SIG-M5 (cell line): ENCODE measurements around the gene SPEG.
A peak's percentile ranks its signal among the peaks of the same experiment; 100 is the strongest.

Experiments used
- DNase-seq: peaks from one replicate; lab custom pipeline; 2025; lab: John Stamatoyannopoulos, UW

The SPEG gene

DNA sequence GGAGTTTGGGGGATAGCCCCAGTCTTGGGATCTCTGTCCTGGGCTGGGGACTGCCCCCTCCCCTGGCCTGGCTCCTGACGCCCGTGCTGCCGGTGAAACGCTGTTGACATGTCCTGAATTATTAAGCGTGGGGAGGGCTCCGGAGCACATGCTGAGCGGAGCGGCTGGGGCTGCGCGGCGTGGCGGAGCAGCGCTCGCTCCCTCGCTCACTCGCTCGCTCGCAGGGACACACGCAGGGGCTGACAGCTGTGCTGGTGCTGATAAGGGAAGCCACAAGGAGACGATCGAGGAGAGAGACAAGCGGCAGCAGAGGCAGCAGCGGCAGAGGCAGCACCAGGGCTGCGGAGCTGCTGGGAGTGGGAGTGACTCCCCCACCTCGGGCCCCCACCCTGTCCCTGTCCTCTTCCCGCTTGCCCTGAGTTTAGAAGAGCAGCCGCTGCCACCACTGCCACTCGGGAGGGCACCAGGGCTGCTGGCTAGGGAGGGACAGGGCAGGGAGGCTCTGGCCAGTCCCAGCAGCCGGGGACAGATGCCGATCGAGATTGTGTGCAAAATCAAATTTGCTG, 79.6 kb downstream of the SPEG start, which contains the start of gene ASIC4:
Gene ASIC4 (plus strand): TSS at position 287 of the 566 bp plus-strand sequence. CDS start 243 bp downstream, at position 530.
- no peak for DNase-seq

DNA sequence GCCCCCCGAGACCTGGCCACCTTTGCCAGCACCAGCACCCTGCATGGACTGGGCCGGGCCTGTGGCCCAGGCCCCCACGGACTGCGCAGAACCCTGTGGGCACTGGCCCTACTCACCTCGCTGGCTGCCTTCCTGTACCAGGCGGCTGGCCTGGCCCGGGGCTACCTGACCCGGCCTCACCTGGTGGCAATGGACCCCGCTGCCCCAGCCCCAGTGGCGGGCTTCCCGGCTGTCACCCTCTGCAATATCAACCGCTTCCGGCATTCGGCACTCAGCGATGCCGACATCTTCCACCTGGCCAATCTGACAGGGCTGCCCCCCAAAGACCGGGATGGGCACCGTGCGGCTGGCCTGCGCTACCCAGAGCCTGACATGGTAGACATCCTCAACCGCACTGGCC, 80.2 kb downstream of the SPEG start:
- no peak for DNase-seq

DNA sequence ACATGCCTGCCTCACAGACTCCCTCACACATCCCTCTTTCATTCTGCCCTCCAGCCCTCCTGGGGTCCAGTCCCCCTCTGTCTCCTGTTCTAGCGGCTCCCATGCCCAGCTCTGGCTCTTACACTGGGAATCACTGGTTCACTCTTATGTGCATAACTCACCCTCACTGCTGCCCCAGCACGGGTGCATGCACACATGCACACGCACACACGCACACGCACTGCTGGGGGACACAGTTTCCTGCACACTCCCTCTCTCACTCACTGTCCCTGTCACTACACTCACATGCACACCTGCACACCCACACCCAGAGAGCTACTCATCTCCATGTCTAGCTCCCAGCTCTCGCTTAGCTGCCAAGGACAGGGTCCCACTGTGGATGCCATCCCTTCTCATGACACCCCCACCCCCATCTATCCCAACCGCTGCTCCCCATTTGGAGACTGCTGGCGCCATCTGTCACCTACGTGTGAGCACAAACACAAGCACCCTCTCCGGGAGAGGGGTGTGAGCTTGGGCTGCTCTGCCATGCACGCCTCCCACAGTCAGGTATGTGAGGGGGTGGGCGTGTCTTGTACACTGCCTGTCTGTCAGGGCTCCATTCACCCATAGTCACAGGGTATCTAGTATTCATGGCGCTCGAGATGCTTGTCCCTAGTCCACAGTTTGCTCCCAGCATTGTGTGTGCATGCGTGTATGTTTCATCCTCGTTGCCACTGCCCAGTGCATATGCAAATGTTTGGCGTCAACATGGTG, 81.4 kb downstream of the SPEG start:
- DNase-seq: no peak

DNA sequence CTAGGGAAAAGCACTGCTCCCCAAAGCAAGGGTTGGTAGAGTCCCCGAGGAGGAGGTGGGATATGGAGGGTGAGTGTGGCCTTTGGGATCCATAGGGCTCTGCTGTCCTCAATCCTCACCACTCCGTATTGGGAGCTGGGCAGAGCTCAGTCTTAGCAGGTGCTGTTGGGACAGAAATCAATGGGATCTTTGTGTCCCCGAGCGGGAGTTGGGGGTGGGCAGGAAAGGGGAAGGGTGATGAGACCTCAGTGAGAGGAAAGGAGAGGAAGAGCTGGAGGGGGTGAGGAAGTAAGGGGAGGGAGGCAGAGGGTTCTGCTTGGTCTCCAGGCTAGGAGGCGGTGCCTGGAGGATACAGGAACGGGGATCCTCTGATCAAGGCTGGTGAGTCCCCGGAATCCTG, 82.2 kb downstream of the SPEG start:
- no peak for DNase-seq

DNA sequence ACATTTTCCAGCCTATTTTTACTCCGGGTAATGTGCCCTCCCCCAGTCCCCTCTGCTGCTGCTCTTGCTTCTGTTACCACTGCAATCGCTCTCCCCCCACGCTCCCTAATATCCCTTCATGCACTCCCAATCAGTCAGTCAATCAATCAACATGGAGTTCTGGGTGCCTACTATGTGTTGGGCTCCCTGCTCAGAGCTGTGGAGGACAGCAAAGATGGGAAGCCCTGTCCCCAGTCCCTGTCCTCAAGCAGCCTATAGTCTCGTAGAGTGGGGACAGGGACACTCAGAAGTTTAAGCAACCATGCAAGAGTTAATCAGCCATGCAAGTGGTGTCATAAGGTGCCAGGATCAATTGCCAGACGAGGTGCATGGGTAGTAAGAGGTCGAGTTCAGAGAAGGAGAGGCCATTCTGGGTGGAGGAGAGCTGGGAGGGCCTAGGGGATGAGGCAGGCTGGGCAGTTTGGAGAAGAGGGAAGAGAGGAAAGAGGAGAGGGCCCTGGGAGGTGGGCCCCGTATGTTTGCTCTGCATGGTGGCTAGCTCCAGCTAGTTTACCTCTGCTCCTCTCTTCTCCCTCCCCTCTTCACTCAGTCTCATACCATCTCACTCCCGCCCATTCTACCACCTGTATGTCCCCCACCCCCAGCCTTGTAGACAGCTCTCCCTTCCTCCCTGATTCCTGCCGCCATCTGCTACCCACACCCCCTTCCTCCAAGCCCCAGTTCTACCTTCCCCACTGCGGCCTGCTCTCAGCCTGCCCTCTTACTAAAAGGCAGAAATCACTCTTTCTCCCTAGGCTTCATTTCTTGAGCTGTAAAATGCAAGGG, 83.5 kb downstream of the SPEG start:
- DNase-seq: no peak

DNA sequence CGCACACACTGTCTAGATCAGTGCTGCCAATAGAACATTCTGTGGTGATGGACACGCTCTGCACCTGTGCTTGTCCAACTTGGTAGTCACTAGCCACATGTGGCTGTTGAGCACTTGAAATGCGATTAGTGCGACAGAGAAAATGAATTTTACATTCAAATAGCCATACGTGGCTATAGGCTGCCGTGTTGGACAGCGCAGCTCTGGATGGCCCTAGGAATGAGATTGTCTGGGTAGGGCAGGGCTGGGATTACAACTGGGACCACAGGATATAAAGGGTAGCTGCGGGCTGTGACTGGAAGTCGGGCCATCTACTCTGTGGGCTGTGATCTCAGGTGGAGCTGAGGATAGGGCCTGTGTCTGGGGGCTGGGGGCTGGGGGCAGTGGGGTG, 84.9 kb downstream of the SPEG start:
- DNase-seq: no peak

DNA sequence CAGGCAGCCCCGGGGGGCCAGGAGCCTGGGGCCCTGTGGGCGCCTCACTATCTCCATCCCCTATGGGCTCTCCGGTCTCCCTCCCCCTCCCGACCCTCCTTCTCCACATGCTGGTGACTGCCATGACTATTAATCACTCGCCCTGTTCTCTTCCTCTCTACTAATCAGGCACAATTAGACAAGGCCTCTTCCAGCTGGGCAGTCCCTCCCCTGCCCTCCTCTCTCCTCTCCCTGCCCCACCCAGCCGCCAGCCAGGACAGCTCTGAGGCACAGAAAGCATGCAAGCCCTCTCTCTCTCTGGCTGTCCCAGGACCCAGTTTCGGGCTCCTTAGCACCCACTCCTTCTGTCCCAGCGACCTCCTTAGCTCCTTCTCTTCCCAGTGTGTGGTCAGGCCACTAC, 85.4 kb downstream of the SPEG start:
- no peak for DNase-seq

DNA sequence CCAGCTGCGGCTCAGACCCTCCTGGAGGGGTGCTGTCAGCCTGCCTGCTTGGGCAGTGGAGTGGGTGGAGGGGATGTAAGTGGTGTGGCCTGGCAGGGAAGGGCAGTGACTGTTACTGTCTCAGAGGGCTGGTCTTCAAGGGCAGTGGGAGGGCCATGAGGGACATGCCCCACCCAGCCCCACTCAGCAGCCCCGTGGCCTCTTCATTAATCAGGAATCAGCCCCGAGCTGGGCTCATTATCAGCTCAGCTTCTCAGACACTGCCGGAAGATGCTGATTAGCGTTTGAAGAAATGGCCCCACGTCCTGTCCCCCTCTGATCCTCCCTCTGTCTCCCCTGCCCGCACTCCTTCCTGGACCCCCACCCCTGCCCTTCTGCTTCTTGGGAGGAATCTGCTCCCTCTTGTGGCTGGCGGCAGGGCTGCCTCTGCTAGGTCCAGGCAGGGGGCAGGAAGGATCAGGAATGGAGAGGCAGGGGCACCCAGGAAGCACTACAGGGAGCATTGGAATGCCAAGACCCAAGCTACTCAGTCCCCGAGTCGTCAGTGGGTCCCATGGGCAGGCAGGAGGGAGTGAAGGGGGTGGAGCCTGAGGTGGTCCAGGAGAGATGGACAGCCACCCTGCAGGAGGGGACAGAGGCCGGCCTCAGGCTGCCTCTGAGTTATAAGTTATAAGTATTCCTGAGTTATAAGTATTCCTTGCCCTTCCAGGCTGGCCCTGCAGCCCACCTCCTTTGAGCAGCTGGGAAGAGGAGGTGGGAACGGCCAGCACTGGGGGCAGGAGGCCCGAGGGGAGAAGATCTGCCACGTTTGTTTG, 86.6 kb downstream of the SPEG start:
- no peak for DNase-seq

DNA sequence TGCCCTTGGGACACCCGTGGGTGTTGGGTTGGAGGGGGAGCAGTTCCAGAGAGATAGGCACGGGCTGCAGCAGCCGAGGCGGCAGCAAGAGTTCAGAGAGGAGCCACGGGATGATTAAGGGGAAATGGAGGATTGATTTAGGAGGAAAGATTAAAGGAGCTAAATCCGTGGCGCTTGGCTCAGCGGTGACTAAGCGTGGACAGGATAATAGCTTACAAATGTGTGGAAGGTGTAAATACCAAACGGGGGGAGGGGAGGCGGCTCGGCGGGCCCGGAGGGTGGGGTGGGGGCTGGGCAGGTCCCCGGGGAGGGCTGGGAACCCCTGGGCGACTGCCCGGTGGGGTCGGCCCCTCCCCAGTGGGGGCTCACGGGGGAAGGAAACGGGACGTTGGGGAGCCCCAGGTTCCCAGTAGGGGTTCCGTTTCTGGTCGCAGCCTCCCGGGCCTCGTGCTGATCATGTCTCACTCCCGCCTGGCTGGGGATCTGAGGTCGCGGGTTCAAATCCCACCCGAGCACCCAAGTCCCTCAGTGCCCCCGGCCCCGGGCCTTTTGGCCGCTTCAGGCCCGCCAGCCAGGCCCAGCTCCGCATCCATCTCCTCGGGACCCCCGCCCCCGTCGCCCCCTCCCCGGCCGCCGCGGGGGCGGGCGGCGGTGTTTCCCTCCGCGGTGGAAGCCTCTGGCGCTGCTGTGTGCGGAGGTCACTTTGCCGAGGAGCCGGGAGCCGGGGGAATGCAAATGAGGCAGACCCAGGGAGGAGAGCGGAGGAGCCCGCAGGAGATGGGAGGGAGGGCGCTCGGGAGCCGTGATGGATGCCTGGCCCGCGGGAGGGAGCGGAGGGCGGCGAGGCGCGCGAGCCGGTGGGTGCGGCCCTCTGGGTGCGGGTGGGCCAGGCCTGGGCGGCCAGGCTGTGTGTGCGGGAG, 87.7 kb downstream of the SPEG start:
- no peak for DNase-seq

DNA sequence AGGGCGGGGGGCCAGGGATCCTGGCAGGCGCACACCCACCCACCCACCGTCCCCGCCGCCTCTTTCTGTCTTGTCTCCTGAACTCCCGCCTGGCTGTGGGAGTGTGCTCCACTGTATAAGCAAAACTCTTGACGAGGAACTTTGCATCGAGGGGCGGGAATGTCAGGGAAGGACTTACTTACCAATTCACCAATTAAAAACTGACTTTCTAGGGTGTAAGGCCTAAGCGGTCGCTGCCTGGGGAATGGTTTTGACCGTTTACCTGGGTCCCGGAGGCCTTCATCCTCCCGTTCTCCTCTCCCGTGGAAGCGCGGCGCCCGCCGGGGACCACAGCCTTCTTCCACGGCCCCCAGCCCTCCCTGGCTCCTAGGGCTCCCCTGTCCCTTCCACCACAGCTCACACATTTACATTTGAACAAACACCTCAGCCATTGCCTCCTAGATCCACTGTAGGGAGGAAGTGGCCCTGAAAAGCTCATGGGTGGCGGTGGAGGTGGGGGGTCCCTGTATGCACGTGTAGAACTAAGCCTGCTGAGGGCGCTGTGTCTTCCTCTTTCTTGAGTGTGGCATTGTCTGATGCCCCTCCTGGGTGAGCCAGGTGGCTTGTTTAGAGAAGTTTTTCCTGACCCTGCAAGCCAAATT, 88.5 kb downstream of the SPEG start:
- DNase-seq: no peak

DNA sequence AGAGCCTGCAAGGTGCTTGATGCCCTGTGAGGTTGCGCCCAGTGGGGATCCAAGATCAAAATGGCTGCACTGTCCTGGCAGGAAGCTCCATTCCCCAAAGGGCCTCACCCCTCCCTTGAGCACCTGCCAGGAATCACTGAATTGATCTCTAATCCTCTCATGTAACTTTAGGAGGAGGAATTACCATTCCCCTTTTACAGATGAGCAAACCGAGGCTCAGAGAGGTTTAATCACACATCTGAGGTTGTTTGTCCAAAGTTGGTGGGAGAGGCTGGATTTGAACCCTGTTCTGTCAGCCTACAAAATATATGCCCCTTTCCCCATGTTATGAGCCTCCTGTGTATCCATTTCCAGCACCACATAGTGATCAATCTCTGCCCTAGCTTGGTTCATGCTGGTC, 90.2 kb downstream of the SPEG start:
- DNase-seq: no peak

DNA sequence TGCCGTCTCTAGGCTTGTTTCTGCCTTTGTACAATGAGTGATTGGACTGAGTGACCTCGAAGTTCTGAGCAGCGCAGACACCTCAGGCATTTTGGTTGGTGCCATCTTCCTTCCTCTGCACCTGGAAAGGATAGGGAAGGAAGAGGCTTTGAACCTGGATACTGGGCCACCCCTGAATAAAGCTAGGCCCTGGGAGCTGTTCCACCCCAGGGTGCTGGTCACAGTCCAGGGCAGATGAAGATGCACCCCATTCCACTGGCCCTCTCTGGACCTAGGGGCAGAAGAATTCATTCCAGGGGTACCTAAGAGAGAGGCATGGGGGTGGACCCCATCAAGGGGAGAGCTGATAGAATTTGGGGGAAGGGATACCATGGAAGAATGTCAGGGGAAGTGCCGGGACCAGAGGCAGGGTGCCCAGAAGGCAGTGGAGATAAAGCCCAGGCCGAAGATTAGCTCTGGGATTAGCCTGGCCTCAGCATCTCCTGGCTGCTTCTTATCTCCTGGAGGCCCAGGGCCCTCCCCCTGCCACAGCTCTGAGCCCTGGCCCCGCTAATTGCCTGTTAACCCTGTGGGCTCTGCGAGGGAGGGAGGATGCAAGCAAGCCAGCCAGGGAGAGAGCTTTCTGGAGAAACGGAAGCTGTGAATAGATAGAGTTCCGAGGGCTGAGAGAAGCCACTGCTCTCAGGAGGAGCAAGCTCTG, 91.0 kb downstream of the SPEG start:
- no peak for DNase-seq

DNA sequence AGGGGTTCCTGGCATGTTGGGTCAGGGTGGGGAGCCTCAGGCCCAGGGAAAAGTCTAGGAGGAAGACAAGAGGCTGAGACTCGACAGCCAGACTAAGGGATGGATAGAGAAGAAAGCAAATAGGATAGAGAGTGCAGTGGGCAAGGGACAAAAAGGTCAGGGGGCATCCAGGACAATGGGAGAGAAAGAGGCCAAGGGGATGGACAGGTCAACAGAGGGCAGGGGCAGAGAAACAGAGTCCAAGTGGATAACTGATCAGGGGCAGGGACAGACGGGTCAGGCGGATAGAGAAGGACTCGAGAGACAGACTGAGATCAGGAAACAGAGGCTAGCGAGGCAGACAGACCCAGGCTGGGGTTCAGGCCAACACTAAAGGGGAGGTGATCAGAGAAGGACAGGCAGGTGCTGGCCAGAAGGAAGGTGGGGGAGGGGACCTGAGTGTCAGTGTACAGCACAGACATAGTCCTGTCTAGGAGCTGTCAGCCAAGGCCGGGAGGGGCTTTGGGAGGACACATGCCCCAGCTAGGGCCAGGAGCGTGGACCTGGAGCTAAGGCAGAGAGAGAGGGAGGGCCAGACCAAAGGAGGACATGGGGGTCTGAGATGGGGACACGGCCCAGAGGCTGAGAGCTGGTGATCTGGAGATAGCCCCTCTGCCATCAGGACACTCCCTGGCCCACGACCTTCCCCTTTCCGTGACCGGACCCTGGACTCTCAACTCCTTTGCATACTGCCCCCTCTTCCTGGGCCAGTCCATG, 91.9 kb downstream of the SPEG start:
- DNase-seq: no peak

DNA sequence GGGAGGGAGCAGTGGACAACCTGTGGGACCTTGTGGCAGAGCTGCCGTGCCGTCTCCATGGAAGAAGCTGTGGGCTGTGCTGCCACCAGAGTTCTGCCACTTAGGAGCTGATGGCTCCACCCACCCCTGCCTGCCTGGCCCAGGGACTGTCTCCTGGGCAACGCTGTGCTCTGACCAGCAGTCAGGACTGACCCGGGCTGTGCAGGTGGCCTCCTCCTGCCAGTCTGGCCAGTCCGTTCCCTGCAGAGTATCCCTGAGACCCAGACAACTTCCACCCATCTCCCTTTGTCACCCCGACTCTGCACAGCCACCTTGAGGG, 92.4 kb downstream of the SPEG start:
- no peak for DNase-seq

DNA sequence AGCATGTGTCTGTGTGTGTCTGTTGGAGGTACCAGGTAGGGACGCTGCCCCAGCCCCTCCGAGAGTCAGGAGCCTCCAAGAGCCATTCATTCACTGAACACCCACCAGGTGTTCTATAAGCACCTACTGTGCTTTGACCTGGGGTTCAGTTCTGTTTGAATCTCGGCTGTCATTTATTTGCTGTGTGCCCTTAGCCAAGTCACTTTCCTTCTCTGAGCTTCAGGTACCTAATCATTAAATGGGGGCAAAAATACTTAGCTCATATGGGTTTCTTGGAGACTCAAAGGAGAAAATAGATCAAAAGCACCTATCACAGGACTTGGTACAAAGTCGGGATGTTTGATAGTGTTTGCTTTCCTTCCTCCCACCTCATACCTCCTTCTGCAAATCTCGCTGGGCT, 92.8 kb downstream of the SPEG start:
- no peak for DNase-seq

DNA sequence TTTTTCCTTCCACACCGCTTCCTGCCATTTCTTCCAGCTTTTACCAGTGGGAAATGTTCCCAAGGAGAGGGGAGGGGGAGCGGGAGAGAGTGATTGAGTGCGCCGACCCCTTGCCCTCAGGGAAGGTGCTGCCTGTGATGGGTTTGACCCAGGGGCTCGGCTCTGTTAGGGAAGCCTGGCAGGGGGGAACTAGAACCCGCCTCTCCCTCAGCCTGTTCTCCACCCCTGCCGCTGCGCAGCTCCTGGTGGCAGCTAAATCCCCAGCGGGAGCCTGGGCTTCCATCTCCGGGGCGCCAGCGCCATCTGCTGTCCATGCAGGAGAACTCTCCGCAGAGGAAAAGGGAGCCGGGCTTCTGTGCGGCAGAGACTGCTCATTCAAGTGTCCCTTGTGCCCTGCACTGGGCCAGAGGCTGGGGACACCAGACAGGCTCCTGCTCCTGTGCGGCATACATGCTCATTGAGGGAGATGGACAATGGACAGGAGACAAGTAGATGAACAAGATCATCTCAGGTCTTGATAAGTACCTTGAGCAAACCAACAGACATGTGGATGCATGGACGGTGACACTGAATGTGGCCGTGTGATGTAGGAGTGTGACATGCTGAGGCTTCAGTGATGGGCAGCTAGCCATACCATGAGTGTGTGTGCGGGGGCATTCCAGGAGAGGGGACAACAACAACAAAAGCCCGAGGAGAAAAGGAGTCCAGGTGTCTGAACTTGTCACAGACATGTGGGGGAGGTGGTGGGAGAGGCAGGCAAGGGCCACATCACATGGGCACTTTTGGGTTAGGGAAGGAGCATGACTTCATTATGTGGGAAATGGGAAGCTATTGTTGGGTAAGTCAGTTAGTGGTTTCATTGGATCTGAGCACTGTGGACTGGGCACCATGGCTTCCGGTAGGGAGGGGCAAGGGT, 95.7 kb downstream of the SPEG start:
- peak; percentile 28 for DNase-seq

DNA sequence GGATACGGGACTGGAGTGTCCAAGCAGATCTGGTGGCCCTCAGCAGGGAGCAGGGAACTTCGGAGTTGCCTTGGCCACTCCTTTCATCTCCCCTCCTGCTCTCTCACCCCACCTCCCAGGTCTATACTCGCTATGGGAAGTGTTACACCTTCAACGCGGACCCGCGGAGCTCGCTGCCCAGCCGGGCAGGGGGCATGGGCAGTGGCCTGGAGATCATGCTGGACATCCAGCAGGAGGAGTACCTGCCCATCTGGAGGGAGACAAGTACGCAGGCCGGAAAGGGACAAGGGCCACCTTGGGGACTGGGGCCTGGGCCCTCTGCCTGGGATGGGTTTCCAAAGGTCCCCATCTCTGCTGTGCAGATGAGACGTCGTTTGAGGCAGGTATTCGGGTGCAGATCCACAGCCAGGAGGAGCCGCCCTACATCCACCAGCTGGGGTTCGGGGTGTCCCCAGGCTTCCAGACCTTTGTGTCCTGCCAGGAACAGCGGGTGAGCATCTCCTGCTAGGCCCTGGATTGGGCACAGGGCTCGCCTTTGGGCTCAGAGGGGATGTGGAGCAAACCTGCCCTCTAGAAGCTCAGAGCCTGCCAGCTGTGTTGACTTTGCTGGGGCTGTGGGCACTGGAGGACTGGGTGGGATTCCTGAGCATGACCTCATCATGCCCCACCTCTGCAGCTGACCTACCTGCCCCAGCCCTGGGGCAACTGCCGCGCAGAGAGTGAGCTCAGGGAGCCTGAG, 97.2 kb downstream of the SPEG start:
- no peak for DNase-seq

DNA sequence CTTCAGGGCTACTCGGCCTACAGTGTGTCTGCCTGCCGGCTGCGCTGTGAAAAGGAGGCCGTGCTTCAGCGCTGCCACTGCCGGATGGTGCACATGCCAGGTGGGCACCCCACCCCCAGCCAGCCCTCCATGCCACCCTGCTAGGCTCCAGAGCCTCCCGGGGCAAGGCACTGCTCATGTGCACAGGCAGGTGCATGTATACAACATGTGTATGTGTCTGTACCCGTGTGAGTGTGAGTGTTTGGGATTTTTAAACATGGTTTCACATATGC, 97.7 kb downstream of the SPEG start:
- no peak for DNase-seq
